HL-60/S4 treated with phorbol 12-myristate 13-acetate at 8.2 ng/mL for 4 days and 3 days (cell line): Measurements from ENCODE around the gene DRC3.
"Not testable (repeated sequence)": the region's sequence is repeated elsewhere in the genome, so short reads cannot be mapped to it uniquely, and the experiment has no call there.

Source experiments
- in situ Hi-C: fragments of 300-500 bp; cut with MboI; formaldehyde crosslinking; loops from 2 replicates; pipeline ENCODE4 v1.15.0; 2022; ENCODE audit warnings: low sequenced_read_pairs

The DRC3 gene

GRCh38 chr17:17972126-17972951, at the start of gene DRC3, which contains the start of gene TOM1L2:
Gene DRC3, plus strand, starts transcription at chr17:17972862. Its CDS starts 4,737 bp downstream, at chr17:17977599.
Gene TOM1L2, minus strand, starts transcription at chr17:17972400. Its CDS starts 87 bp downstream, at chr17:17972313.
- in situ Hi-C loops, result no loop called here

- in situ Hi-C loops, result no loop called here
Measured at GRCh38 chr17:17924131-17924856, 48.4 kb upstream of the DRC3 start.

GRCh38 chr17:17924857-17925250, 47.8 kb upstream of the DRC3 start:
- in situ Hi-C loops, result no loop called here

- in situ Hi-C loops, result no loop called here
Measured at GRCh38 chr17:17926036-17926435, 46.6 kb upstream of the DRC3 start.

GRCh38 chr17:17926840-17927449, 45.7 kb upstream of the DRC3 start:
- in situ Hi-C loops, result no loop called here

GRCh38 chr17:17928398-17929287, 44.0 kb upstream of the DRC3 start:
- in situ Hi-C loops, result no loop called here

- in situ Hi-C loops, result no loop called here
Measured at GRCh38 chr17:17929655-17930380, 42.8 kb upstream of the DRC3 start.

GRCh38 chr17:17930674-17931073, 42.0 kb upstream of the DRC3 start:
- in situ Hi-C loops, result no loop called here

GRCh38 chr17:17931159-17931558, 41.5 kb upstream of the DRC3 start:
- in situ Hi-C loops, result no loop called here

- in situ Hi-C loops, result no loop called here
Measured at GRCh38 chr17:17933775-17934174, 38.9 kb upstream of the DRC3 start.

- in situ Hi-C loops, result no loop called here
Measured at GRCh38 chr17:17934214-17934613, 38.4 kb upstream of the DRC3 start.

GRCh38 chr17:17934806-17935205, 37.9 kb upstream of the DRC3 start:
- in situ Hi-C loops, result no loop called here

GRCh38 chr17:17935321-17936271, 37.1 kb upstream of the DRC3 start:
- in situ Hi-C loops, result no loop called here

- in situ Hi-C loops, result no loop called here
Measured at GRCh38 chr17:17937201-17937853, 35.3 kb upstream of the DRC3 start.

- in situ Hi-C loops, result no loop called here
Measured at GRCh38 chr17:17937958-17938357, 34.7 kb upstream of the DRC3 start.

- in situ Hi-C loops, result no loop called here
Measured at GRCh38 chr17:17938388-17939107, 34.1 kb upstream of the DRC3 start.

- in situ Hi-C loops, result not testable (repeated sequence)
Measured at GRCh38 chr17:17939941-17940340, 32.7 kb upstream of the DRC3 start.

- in situ Hi-C loops, result no loop called here
Measured at GRCh38 chr17:17940441-17940911, 32.2 kb upstream of the DRC3 start.
